HG03196 (cell line): Measurements from ENCODE around the gene GPBP1L1.

Experiments
- ATAC-seq: cut with Tn5 transposase; IDR thresholded peaks from one replicate; pipeline ENCODE4 v1.9.1; 2021; ENCODE audit not compliant: unreplicated experiment

GPBP1L1 gene

DNA sequence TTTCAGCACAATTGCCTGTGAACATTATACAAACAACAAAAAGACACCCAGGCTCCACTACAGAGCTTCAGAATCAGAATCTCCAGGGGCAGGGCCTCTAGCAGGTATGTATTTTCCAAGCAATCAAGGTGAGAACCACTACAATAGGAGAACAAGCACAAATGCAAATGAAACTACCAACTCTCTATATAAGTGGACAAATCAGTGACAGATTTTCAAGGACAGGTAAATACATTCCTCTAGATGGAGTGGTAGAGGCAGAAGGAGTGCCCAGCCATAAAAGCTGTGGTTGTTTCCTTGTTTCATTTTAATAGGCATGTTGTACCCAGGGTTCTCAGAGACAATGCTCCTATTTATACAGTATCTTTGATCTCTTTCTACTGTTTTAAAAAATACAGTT, 42.4 kb downstream of the GPBP1L1 start:
- no peak for ATAC-seq

DNA sequence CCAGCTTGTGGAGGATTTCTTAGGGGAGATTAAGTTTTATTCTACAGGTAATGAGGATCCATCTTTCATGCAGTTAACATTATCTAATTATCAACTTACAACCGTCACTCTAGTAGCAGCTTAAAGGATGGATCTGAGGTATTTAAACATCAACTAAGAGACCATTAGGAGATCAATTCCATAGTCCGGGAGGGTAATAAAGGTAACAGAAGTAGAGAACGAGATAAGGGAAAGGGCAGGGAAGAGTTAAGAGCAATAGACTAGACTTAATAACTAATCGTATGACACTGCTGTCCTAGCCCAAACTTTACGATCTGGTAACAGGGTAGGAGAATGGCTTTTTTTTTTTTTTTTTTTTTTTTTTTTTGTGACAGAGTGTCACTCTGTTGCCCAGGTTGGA, 43.0 kb downstream of the GPBP1L1 start:
- no peak for ATAC-seq

DNA sequence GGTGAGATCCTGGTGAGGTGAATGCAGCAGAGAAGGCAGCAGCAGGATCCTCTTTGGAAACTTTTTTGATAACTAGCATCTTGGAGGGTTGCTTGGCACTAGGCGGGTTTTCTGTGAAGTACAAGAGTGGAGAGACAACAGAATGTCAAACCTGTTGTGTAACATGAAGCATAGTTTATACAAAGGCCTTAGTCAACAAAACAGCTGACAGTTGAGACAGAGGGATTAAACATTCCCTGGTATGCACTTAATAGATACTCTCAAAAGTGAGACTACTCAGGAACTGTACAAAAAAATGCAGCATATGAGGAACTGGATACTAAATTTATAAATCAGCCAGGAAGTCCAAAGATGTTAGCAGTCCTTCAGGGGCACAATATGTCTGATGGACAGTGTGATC, 46.0 kb downstream of the GPBP1L1 start:
- no peak for ATAC-seq

DNA sequence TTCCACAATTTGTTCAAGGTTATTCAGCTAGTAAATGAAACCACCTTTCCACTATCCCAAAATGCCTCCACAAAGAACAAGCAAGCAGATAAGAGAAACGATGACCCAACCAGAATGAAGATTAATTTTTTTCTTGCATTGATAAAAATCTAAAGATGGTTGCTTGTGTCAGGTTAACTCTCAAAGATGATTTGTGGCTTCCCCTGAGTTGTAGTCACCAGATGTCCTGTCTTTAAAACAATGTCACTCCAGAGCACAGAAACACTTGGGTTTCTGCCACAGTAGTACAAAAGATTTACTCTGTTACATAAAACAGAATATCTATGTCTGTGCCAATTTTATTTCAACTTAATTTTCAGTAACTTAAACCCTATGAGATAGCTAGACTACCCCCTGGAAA, 51.1 kb downstream of the GPBP1L1 start:
- ATAC-seq: no peak

DNA sequence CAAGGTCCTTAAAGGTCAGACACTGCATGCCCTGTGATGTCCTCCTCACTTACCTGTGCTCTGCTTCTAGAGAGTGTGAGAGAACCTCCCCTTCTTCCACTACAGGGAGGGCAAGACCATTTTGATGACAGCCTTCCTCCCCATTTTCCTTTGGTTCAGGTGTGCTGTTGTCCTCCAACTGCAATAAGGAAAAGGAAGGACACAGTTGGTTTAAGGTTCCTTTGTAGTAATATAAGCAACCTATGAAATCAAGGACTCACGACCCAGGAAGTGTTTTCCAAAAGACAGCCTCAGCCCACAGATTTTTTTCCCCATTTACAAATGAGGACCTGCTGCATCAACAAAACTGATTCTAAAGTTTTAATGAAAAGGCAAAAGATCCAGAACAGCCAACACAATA, 55.9 kb downstream of the GPBP1L1 start:
- no peak for ATAC-seq

DNA sequence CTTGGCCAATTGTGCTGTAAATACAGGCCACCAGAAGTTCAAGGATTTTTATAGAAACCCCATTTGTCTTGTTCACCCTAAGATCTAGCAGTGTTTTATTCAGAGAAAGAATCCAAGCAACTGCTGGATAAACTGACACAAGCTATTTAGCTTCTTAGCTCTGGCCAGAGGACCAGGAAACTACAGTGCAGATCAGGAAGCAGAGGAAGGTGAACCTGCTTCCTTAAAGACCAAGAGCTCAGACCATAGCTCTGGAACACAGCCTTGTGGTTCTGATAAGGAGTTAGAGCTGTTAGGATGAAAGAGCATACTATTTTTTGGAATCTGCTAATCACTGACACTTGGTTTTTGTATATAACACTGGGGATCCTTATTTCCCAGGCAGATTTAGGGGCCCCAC, 57.3 kb downstream of the GPBP1L1 start:
- no peak for ATAC-seq

DNA sequence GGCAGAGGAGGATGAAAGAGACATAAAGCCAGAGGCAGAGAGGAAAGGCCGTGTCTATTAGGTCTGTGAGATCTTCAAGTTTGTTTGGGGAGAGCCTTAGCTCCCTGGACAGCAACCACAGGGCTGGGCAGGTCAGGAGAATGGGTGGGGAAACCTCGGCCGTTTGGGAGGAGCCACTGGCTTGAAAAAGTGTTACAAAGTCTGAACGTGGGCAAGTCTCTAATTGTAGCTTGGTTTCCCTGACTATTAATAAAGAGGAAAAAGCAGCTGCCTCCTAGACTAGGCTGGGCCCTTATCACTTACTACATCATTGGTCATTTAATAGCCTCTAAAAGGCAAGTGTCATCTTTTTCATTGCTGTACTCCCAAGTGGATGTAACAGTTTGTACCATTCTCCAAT, 62.4 kb downstream of the GPBP1L1 start, which contains the start of gene CCDC17:
Gene CCDC17 (minus strand): TSS at position 83 of the 400 bp plus-strand sequence. CDS start 145 bp downstream, outside the sequence.
- ATAC-seq: no peak

DNA sequence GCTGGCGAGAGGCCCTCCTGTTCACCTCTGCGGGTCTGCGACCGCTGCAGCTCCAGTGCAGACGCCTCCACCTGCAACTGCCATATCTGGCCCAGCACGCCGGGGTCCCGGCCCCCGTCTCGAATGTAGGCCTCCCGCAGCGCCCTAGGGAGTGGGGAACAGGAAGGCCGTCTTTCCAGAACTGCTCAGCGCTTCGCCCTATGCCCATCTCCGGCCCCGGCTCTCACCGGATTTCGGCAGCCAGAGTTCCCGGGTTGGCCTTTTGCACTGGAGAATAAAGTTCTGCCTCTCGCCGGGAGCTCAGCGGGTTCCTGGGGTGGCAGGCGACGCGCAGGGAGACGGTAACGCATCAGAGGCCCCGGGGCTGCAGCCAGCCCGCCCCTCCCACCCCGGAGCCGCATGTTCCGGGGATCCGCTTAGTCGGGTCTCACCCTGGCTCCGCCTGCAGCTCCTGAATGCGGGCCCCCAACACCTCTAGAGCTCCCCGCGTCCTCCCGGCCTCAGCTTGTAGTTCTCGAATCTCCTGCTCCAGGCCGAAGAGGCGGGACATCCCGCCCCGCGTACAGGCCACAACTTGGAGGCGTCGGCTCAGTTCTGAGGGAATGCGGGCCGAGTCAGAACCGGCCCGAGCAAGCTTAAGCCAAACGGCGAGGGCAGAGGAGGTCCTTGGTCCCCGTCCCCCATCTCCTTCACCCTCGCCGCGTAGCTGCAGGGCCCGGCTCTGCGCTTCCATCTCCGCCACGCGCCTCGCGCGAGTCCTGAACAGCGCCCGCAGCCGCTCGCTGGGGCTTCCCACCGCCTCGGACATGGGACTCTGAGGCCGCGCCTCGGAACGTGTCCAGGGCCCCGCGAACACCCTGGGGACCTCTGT, 63.6 kb downstream of the GPBP1L1 start:
- ATAC-seq: no peak

DNA sequence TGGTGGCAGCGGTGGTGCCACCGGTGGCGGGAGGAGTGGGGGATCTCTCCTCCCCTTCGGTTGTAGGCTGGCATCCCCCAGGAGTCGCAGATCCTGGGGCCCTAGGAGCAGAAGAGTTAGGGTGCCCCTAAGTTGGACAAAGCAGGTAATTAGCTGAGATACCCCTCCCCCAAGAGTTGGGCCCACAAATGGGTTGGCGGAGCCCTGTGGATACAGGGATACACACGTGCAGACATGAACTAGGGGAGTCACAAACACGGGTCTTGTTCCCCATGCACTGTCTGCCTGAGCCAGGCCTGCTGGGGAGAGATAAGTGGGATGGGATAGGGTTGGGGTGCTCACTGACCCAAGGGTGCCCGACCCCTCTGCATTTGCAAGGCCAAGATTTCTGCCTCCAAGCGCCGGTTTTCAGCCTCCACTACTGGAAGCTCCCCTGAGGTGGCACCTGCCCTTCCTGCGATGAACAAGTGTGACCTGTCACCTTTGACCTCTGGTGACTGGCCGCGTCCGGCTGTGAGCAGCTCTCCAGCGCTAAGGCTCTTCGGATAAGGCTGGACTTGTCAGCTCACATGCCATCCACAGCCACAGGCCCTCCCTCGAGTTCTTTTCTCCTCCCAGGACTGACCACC, 64.3 kb downstream of the GPBP1L1 start:
- no peak for ATAC-seq

DNA sequence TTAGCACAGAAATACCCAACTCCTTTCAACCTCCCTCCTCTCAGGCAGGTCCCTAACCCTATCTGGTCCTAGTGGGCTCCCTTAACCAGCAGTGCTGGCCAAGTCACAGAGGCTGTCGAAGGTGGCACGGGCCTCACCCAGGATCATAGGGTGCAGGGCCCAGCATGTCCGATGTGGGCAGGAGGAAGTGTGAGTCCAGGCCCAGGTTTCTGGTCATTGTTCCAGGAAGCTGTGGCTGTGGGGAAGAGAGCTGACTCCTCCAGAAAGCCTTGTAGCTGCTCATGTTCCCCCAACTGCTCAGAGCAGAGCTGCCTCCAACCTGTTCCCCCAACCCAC, 64.9 kb downstream of the GPBP1L1 start:
- no peak for ATAC-seq

DNA sequence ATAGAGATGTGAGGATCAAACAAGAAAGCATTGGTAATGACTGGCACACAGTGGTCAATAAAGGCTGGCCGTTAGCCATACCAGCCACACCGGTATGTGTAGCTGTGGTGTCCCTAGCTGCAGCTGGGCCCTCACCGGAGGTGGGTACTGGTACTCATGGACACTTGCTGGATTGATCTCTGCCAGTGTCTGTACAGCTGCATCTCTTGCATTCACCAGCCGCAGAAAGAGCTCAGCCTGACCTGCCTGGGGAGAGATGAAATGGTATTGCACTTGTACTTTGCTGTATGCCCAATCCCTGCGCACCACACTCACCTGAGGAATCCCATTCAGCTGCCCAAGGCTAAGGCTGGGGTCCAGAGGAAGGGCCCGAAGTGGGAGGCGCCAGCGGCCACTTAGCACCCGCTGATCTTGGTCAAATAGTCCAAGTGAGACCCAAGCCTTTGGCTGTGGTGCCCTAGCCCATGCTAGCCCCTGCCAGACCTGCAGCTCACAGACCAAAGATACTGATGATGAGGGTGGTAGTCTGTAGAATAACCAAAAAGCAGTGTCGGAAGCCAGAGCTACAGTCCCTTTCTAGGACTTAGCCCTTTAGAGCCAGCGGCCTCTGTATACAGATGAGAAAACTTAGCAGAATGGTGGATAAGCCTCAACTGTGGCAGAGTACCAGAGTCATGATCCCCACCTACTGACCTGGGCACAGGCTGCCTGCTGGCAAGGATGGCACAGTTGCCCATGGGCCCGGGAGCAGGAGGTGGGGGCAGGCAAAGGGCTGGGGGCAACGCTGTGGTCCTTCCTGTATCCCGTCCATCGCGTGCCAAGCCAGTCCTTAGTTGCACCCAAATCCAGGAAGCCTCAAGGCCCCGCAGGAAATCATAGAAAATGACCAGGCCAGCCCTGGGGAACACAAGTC, 65.5 kb downstream of the GPBP1L1 start:
- no peak for ATAC-seq

DNA sequence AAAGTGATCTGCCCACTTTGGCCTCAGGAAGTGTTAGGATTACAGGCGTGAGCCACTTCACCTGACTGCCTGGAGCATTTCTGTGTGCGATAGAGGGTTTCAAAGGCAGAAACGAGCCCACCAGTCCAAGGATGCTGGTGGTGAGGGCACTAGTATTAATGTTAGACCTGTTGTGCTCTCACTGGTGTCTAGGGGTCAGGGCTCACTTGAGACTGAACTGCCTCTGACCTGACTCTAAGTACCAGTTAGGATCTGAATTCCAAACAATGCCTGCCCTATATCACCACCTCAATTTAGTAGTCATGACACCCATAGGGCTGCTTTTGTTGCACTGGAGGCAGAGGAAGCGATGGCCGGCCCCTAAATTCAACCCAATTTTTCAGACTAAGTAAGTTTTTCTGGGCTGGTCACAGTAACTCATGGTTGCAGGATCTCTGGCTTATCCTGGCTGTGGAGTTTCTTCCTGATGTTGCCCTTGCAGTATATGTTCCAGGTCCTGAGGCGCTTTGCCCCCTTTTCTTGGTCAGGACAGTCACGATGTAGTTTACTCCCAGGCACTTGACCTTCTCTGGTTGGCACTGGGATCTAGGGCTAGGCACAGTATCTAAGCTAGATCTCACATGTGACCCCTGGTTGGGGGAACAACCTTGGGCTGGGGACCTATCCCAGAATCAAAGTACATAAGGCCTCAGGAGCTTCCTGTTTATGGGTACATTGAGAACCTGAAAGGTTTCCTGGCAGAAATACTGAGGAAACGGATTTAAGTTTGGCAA, 67.0 kb downstream of the GPBP1L1 start:
- ATAC-seq: no peak

DNA sequence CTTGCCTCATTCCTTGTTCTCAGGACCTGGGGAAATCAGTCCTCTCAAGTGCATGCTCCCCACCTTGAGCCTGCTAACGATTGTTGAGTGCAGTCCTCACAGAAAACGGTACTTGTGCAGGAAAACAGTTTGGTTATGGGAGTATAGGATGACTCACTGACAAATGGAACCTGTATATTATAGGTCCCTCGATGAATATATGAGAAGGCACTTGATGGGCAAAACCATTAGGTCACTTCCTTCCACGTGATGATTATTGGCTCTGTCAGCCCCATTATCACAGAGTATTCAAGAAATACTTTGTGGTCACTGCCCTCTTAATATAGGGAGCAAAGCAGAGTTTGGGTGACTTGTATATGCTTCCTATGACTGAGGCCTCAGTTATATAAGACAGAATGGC, 68.7 kb downstream of the GPBP1L1 start:
- ATAC-seq: no peak

DNA sequence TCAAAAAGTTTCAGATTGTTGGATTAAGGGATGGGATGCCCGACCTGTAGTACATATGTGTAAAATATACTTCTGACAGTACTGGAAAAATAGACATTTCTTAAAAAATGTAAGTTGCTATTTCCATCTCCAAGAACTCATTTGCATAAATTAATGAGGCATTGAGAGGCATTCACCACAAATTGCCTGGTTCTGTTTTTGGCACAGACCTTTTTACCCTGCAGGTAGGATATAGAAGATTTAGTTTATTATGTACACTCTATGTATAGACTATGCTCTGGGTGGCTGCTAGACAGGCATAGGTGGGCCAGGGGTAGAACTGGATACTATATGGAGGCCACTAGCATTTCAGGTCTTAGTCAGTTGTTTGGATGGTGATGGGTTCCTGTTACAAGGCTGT, 70.4 kb downstream of the GPBP1L1 start:
- no peak for ATAC-seq

DNA sequence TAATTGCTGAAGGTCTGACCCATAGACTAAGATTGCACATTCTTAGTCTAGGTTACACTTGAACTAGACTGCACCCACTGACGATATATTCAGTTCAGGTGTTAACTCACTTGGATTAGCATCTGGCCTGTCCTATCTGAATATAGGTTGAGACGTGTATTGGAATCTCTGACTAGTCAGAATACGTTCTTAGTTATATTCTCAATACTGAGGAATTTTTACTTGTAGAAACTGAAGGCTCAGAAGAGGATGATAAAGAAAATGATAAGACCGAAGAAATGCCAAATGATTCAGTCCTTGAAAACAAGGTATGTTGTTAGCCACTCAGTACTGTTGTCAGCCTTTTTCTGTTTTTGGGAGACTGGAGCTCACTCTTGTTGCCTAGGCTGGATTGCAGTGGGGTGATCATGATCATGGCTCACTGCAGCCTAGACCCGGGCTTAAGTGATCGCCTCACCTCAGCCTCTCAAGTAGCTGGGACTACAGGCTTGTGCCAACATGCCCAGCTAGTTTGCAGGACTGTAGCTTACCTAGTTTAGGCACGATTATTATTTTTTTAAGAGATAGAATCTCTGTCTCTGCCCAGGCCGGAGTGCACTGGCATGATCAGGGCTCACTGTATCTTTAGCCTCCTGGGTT, 73.3 kb downstream of the GPBP1L1 start:
- ATAC-seq: no peak

DNA sequence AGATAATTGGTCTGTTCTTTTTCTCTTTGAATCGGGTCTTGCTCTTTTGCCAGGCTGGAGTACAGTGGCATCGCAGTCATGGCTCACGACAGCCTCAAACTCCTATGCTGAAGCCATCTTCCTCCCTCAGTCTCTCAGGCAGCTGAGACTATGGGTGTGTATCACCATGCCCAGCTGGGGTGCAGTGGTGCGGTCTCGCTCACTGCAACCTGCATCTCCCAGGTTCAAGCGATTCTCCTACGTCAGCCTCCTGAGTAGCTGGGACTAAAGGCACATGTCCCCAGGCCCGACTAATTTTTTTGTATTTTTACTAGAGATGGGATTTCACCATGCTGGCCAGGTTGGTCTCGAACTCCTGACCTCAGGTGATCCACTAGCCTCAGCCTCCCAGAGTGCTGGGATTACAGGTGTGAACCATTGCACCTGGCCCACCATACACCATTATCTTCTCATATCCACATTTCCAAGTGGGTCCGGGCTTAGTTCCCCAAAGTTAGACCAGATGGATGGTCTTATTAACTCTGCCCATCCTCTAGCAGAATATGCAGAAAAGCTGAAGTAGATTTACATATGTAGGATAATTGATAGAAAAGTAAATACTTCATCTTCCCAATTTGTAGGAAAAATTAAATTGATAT, 75.6 kb downstream of the GPBP1L1 start:
- no peak for ATAC-seq

DNA sequence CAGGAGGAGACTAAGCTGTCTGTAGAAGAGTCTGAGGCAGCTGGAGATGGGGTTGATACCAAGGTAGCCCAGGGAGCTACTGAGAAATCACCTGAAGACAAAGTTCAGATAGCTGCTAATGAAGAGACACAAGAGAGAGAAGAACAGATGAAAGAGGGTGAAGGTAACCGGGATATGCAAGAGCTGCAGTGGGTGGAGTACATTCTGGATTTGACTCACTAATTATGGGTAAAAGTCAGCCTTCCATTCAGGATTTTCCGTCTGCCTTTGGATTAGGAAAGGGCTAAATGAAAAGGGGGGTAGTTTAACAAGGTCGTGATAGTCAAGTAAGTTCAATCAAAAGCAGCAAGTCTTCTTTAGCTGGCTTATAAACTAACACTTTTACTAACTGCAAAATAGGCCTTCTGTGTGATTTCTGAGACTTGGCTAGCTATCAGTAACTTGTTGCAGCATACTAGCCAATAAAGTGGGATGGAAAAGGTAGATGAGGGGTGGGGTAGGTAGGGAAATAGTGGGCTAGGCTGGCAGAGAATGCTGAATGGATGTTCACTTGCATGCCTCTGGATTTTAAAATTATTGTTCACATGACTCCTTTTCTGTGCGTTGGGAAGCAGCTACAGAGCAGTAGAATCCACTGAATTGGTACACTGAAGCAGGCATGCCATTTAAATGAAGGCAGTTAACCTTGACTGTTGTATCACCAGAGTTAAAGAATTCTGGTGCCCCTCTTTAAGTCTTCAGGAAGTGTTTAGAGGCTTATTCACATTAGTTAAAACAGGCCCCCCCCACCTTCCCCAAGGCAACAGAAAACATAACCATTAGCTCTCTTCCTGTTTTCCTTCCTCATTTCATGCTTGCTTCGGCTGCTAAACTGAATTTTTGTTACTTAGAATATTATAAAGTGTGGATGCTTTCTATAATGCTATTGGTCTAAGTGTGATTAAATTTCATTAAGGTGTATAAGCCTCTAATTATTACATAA, 77.9 kb downstream of the GPBP1L1 start:
- ATAC-seq: no peak

DNA sequence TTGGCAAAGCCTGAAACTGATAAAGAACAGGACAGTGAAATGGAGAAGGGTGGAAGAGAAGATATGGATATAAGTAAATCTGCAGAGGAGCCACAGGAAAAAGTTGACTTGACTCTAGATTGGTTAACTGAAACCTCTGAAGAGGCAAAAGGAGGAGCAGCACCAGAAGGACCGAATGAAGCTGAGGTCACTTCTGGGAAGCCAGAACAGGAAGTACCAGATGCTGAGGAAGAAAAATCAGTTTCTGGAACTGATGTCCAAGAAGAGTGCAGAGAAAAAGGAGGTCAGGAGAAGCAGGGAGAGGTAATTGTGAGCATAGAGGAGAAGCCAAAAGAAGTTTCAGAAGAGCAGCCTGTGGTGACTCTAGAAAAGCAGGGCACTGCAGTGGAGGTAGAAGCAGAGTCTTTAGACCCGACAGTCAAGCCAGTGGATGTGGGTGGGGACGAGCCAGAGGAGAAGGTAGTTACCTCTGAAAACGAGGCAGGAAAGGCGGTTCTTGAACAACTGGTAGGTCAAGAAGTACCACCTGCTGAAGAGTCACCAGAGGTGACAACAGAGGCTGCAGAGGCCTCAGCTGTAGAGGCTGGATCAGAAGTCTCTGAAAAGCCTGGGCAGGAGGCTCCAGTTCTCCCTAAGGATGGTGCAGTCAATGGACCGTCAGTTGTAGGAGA, 78.8 kb downstream of the GPBP1L1 start:
- no peak for ATAC-seq
